Hepatocyte (in vitro differentiated cells): Measurements from ENCODE around the gene THAP3. TPM values are rescaled to one million over a fixed set of nuclear protein-coding genes. Genes with fewer than 3 reads are reported as not detected.
A peak's percentile ranks its signal among the peaks of the same experiment; 100 is the strongest.
"Not testable (repeated sequence)": the region's sequence is repeated elsewhere in the genome, so short reads cannot be mapped to it uniquely, and the experiment has no call there.

Experiments used
- DNase-seq: peaks from one replicate; pipeline ENCODE4 v3.0.0-alpha.2; 2016; ENCODE audit warnings: low spot score
- H2AFZ ChIP-seq: fragments of 200-600 bp; sonication (generic); 2 replicates; pipeline ENCODE4 v1.6.0; 2016; ENCODE audit warnings: antibody characterized with exemption, mild to moderate bottlenecking
- H3K27ac ChIP-seq: fragments of 200-600 bp; sonication (generic); 2 replicates; pipeline ENCODE4 v1.5.1; 2016; ENCODE audit warnings: mild to moderate bottlenecking
- H3K27me3 ChIP-seq: fragments of 200-600 bp; sonication (generic); 2 replicates; pipeline ENCODE4 v1.6.1; 2016
- H3K36me3 ChIP-seq: fragments of 200-600 bp; sonication (generic); replicated peaks from 2 replicates; pipeline ENCODE4 v1.5.1; 2016; ENCODE audit warnings: low read depth; ENCODE audit not compliant: insufficient read depth
- H3K4me1 ChIP-seq: fragments of 200-600 bp; sonication (generic); 2 replicates; pipeline ENCODE4 v1.5.1; 2016; ENCODE audit warnings: mild to moderate bottlenecking, moderate library complexity; ENCODE audit not compliant: insufficient read depth
- H3K4me2 ChIP-seq: fragments of 200-600 bp; sonication (generic); 2 replicates; pipeline ENCODE4 v1.6.0; 2016
- H3K4me3 ChIP-seq: fragments of 200-600 bp; sonication (generic); 2 replicates; pipeline ENCODE4 v1.5.1; 2016; ENCODE audit warnings: mild to moderate bottlenecking
- H3K79me2 ChIP-seq: fragments of 200-600 bp; sonication (generic); 2 replicates; pipeline ENCODE4 v1.6.0; 2017; ENCODE audit warnings: mild to moderate bottlenecking
- H3K9me2 ChIP-seq: fragments of 200-600 bp; sonication (generic); replicated peaks from 2 replicates; pipeline ENCODE4 v1.6.0; 2017; ENCODE audit warnings: mild to moderate bottlenecking; ENCODE audit not compliant: insufficient read depth
- H3K9me3 ChIP-seq: fragments of 200-600 bp; sonication (generic); 2 replicates; pipeline ENCODE4 v1.5.1; 2016; ENCODE audit warnings: low read depth, mild to moderate bottlenecking
- H4K20me1 ChIP-seq: fragments of 200-600 bp; sonication (generic); 2 replicates; pipeline ENCODE4 v1.6.0; 2016; ENCODE audit warnings: mild to moderate bottlenecking; ENCODE audit not compliant: insufficient read depth, poor library complexity, severe bottlenecking
- CTCF ChIP-seq: fragments of 200-600 bp; sonication (generic); IDR thresholded peaks from 2 replicates; pipeline ENCODE4 v1.5.1; 2016; ENCODE audit warnings: antibody characterized with exemption, mild to moderate bottlenecking; ENCODE audit not compliant: poor library complexity
- EZH2 ChIP-seq: fragments of 200-600 bp; sonication (generic); IDR thresholded peaks from 2 replicates; pipeline ENCODE4 v1.6.1; 2016; ENCODE audit warnings: antibody characterized with exemption, mild to moderate bottlenecking, borderline replicate concordance
- EZH2phosphoT487 ChIP-seq: fragments of 200-600 bp; sonication (generic); IDR thresholded peaks from one replicate; pipeline ENCODE4 v1.6.1; 2018; ENCODE audit warnings: antibody characterized with exemption, mild to moderate bottlenecking, low read depth, moderate library complexity; ENCODE audit not compliant: unreplicated experiment, severe bottlenecking
- WGBS: methylation state at CpG from one replicate; pipeline ENCODE4 v1.1.6; 2016; ENCODE audit warnings: low lambda C conversion rate; ENCODE audit errors: missing lambda C conversion rate; 5-methylcytosine and 5-hydroxymethylcytosine counted together
- polyA plus RNA-seq: library from polyadenylated mRNA; unstranded; fragments of >200 nt; fragmentation: Nextera tagmentation; extraction: Ambion mirVana; gene quantifications from 2 replicates; pipeline ENCODE4 v1.2.1, GENCODE V29; 2016
- total RNA-seq: library from RNA; depleted of rRNA; stranded (reverse); fragments of >200 nt; gene quantifications from 2 replicates; pipeline ENCODE4 v1.2.3, GENCODE V29; 2014

The THAP3 gene
- total and polyA plus RNA-seq, 2 experiments from 2014 or later, result 13.0 to 26.5 TPM

- H3K4me3 ChIP-seq, result no peak overlapping the region
- no peak overlapping the region for H3K4me2 ChIP-seq
- no peak for DNase-seq
- no peaks in the 10 kb centered on the region for H3K9me3 ChIP-seq
- 95% methylated on average over 18 of the region's 18 CpGs for WGBS
- H3K4me1 ChIP-seq, result no peaks in the 10 kb centered on the region
- H3K27me3 ChIP-seq, result no peaks in the 10 kb centered on the region
- TF ChIP-seq EZH2 (no peak), EZH2phosphoT487 (no peak), CTCF (no peak)
- no peak overlapping the region for H2AFZ ChIP-seq
- H3K36me3 ChIP-seq, result no peaks in the 10 kb centered on the region
- H3K9me2 ChIP-seq, result no peaks in the 10 kb centered on the region
- no peaks in the 10 kb centered on the region for H3K79me2 ChIP-seq
- no peak overlapping the region for H3K27ac ChIP-seq
- no peaks in the 10 kb centered on the region for H4K20me1 ChIP-seq
These were observed 13.6 kb downstream of the THAP3 start for GRCh38 chr1:6638226-6638625.

GRCh38 chr1:6640867-6641266, 16.2 kb downstream of the THAP3 start:
- H3K9me2 ChIP-seq, H3K4me2 ChIP-seq, H3K4me1 ChIP-seq, H3K4me3 ChIP-seq, H3K27ac ChIP-seq, H3K9me3 ChIP-seq, H2AFZ ChIP-seq, H3K27me3 ChIP-seq, H3K36me3 ChIP-seq, H3K79me2 ChIP-seq, H4K20me1 ChIP-seq, DNase-seq: not testable (repeated sequence)
- WGBS, result 93% methylated on average over 3 of the region's 3 CpGs

GRCh38 chr1:6645018-6645417, 20.4 kb downstream of the THAP3 start:
- TF ChIP-seq EZH2phosphoT487, result no peak
- no peak for TF ChIP-seq EZH2
- no peak for TF ChIP-seq CTCF
- no peak for DNase-seq
- Histone ChIP-seq H3K27me3 (no peaks in the 10 kb centered on the region), H2AFZ (no peak overlapping the region), H3K4me3 (no peak overlapping the region), H3K36me3 (no peaks in the 10 kb centered on the region), H3K4me1 (no peaks in the 10 kb centered on the region), H3K27ac (no peak overlapping the region), H3K9me3 (no peaks in the 10 kb centered on the region), H4K20me1 (no peaks in the 10 kb centered on the region), H3K9me2 (no peaks in the 10 kb centered on the region), H3K4me2 (no peak overlapping the region), H3K79me2 (no peaks in the 10 kb centered on the region)
- 90% methylated on average over 7 of the region's 7 CpGs for WGBS

- Histone ChIP-seq H3K9me3 (no peaks in the 10 kb centered on the region), H2AFZ (no peak overlapping the region), H3K9me2 (no peaks in the 10 kb centered on the region), H4K20me1 (no peaks in the 10 kb centered on the region), H3K4me2 (no peak overlapping the region), H3K27ac (no peak overlapping the region), H3K36me3 (no peaks in the 10 kb centered on the region), H3K4me1 (no peaks in the 10 kb centered on the region), H3K27me3 (no peaks in the 10 kb centered on the region), H3K79me2 (no peaks in the 10 kb centered on the region), H3K4me3 (no peak overlapping the region)
- 68% methylated on average over 10 of the region's 10 CpGs for WGBS
- DNase-seq, result peak; percentile 68
- TF ChIP-seq EZH2, result no peak
- TF ChIP-seq CTCF, result peak; percentile 58
- TF ChIP-seq EZH2phosphoT487, result no peak
These were observed 22.0 kb downstream of the THAP3 start for GRCh38 chr1:6646499-6647148.
